Central memory CD4-positive, alpha-beta T cell (primary cell): ENCODE results near the gene SLC25A26.

Experiments used
- DNase-seq: peaks from one replicate; pipeline ENCODE4 v3.0.0; 2022

Gene SLC25A26

GRCh38 chr3:66335671-66336070 is 114.9 kb downstream of the SLC25A26 start:
- no peak for DNase-seq

- DNase-seq = no peak
Observed at GRCh38 chr3:66336333-66336766, 115.5 kb downstream of the SLC25A26 start.

- no peak for DNase-seq
Observed at GRCh38 chr3:66338927-66339326, 118.1 kb downstream of the SLC25A26 start.

GRCh38 chr3:66342717-66343356 is 122.0 kb downstream of the SLC25A26 start:
- no peak for DNase-seq

- no peak for DNase-seq
Observed at GRCh38 chr3:66344391-66344811, 123.6 kb downstream of the SLC25A26 start.

GRCh38 chr3:66344848-66345578 is 124.2 kb downstream of the SLC25A26 start:
- no peak for DNase-seq

- no peak for DNase-seq
Observed at GRCh38 chr3:66348704-66349103, 127.9 kb downstream of the SLC25A26 start.

- no peak for DNase-seq
Observed at GRCh38 chr3:66350601-66351000, 129.8 kb downstream of the SLC25A26 start.

GRCh38 chr3:66353039-66353438 is 132.2 kb downstream of the SLC25A26 start:
- DNase-seq = no peak

GRCh38 chr3:66353530-66353929 is 132.7 kb downstream of the SLC25A26 start:
- DNase-seq = no peak

GRCh38 chr3:66354001-66354400 is 133.2 kb downstream of the SLC25A26 start:
- no peak for DNase-seq

- no peak for DNase-seq
Observed at GRCh38 chr3:66355394-66355793, 134.6 kb downstream of the SLC25A26 start.

GRCh38 chr3:66355997-66356396 is 135.2 kb downstream of the SLC25A26 start:
- no peak for DNase-seq

GRCh38 chr3:66361356-66361755 is 140.6 kb downstream of the SLC25A26 start:
- DNase-seq = no peak

GRCh38 chr3:66362541-66362941 is 141.7 kb downstream of the SLC25A26 start:
- no peak for DNase-seq

GRCh38 chr3:66363148-66363547 is 142.3 kb downstream of the SLC25A26 start:
- DNase-seq = no peak

- DNase-seq = no peak
Observed at GRCh38 chr3:66365080-66365479, 144.3 kb downstream of the SLC25A26 start.

- no peak for DNase-seq
Observed at GRCh38 chr3:66366747-66367146, 145.9 kb downstream of the SLC25A26 start.

- no peak for DNase-seq
Observed at GRCh38 chr3:66367979-66368378, 147.2 kb downstream of the SLC25A26 start.

- no peak for DNase-seq
Observed at GRCh38 chr3:66370179-66370578, 149.4 kb downstream of the SLC25A26 start.

GRCh38 chr3:66371432-66371831 is 150.6 kb downstream of the SLC25A26 start:
- no peak for DNase-seq

- peak; percentile 10 for DNase-seq
Observed at GRCh38 chr3:66372681-66373350, 152.0 kb downstream of the SLC25A26 start.

GRCh38 chr3:66376568-66376967 is 155.8 kb downstream of the SLC25A26 start:
- no peak for DNase-seq

GRCh38 chr3:66377800-66378199 is 157.0 kb downstream of the SLC25A26 start:
- peak; percentile 37 for DNase-seq
